WTC11 (cell line): ENCODE results near the gene UNC79. TPM values are rescaled to one million over a fixed set of nuclear protein-coding genes. Genes with fewer than 3 reads are reported as not detected.

Experiments used
- ATAC-seq: fragments of 200-7000 bp; cut with Tn5 transposase; 2 replicates; pipeline ENCODE4 v1.10.0; 2021; ENCODE audit warnings: mild to moderate bottlenecking, moderate library complexity
- CTCF ChIA-PET: fragments of 300-600 bp; sonication (Branson Sonifier 250); formaldehyde crosslinking; loops from one replicate; lab custom pipeline; 2021; ENCODE audit warnings: antibody characterized with exemption; lab: Charles Lee
- POLR2A ChIA-PET: fragments of 350-600 bp; sonication (Branson Sonifier 250); formaldehyde crosslinking; loops from one replicate; lab custom pipeline; 2021; ENCODE audit warnings: antibody characterized with exemption; lab: Charles Lee
- DNase-seq: peaks from one replicate; pipeline ENCODE4 v3.0.0; 2021; ENCODE audit warnings: low spot score
- H3K27ac Mint-ChIP-seq: 2 replicates; pipeline ENCODE4 v1.8.0; 2021; ENCODE audit warnings: mixed read lengths
- H3K27me3 Mint-ChIP-seq: 2 replicates; pipeline ENCODE4 v1.8.0; 2021; ENCODE audit warnings: low read depth, mild to moderate bottlenecking, moderate library complexity, mixed read lengths
- H3K36me3 Mint-ChIP-seq: 2 replicates; pipeline ENCODE4 v1.8.0; 2021; ENCODE audit warnings: mixed read lengths
- H3K4me1 Mint-ChIP-seq: 2 replicates; pipeline ENCODE4 v1.8.0; 2022; ENCODE audit warnings: mixed read lengths
- H3K4me3 Mint-ChIP-seq: 2 replicates; pipeline ENCODE4 v1.8.0; 2021; ENCODE audit warnings: mild to moderate bottlenecking, moderate library complexity, mixed read lengths
- H3K9me3 Mint-ChIP-seq: 2 replicates; pipeline ENCODE4 v1.8.0; 2021; ENCODE audit warnings: mixed read lengths
- ATF6 ChIP-seq: sonication (generic); formaldehyde crosslinking; IDR thresholded peaks from 2 replicates; pipeline ENCODE4 v1.8.1; 2023; ENCODE audit warnings: mild to moderate bottlenecking, missing genetic modification reagents
- ESRRA ChIP-seq: sonication (generic); formaldehyde crosslinking; IDR thresholded peaks from 2 replicates; pipeline ENCODE4 v1.8.1; 2022; ENCODE audit warnings: mild to moderate bottlenecking, missing genetic modification reagents, borderline replicate concordance
- FOXP4 ChIP-seq: sonication (generic); formaldehyde crosslinking; IDR thresholded peaks from 2 replicates; pipeline ENCODE4 v1.8.0; 2022; ENCODE audit warnings: mild to moderate bottlenecking, missing genetic modification reagents
- GTF2I ChIP-seq: fragments of 250-450 bp; sonication (Bioruptor Pico); conservative IDR thresholded peaks from 2 replicates; pipeline ENCODE4 v1.4.0; 2021; ENCODE audit warnings: mild to moderate bottlenecking
- IRF2 ChIP-seq: sonication (generic); formaldehyde crosslinking; IDR thresholded peaks from 2 replicates; pipeline ENCODE4 v1.8.0; 2022; ENCODE audit warnings: low read depth, missing genetic modification reagents, borderline replicate concordance
- JAZF1 ChIP-seq: fragments of 250-450 bp; sonication (Bioruptor Pico); IDR thresholded peaks from 2 replicates; pipeline ENCODE4 v1.9.0; 2021; ENCODE audit warnings: moderate library complexity, mild to moderate bottlenecking, inconsistent platforms
- MLX ChIP-seq: sonication (generic); formaldehyde crosslinking; IDR thresholded peaks from 2 replicates; pipeline ENCODE4 v1.8.1; 2023; ENCODE audit warnings: mild to moderate bottlenecking, missing genetic modification reagents, moderate library complexity
- NFATC4 ChIP-seq: fragments of 250-450 bp; sonication (Bioruptor Pico); IDR thresholded peaks from 2 replicates; pipeline ENCODE4 v1.9.0; 2021; ENCODE audit warnings: mild to moderate bottlenecking
- OVOL2 ChIP-seq: fragments of 250-450 bp; sonication (Bioruptor Pico); IDR thresholded peaks from 2 replicates; pipeline ENCODE4 v1.9.0; 2021; ENCODE audit warnings: mild to moderate bottlenecking, borderline replicate concordance
- SMAD3 ChIP-seq: sonication (generic); formaldehyde crosslinking; IDR thresholded peaks from 2 replicates; pipeline ENCODE4 v1.8.0; 2022; ENCODE audit warnings: missing genetic modification reagents, mild to moderate bottlenecking, borderline replicate concordance
- TEAD1 ChIP-seq: sonication (generic); formaldehyde crosslinking; IDR thresholded peaks from 2 replicates; pipeline ENCODE4 v1.8.0; 2022; ENCODE audit warnings: mild to moderate bottlenecking, missing genetic modification reagents
- TEAD4 ChIP-seq: sonication (generic); formaldehyde crosslinking; IDR thresholded peaks from 2 replicates; pipeline ENCODE4 v1.8.0; 2022; ENCODE audit warnings: mild to moderate bottlenecking, missing genetic modification reagents
- USF1 ChIP-seq: sonication (generic); formaldehyde crosslinking; IDR thresholded peaks from 2 replicates; pipeline ENCODE4 v1.8.0; 2022; ENCODE audit warnings: mild to moderate bottlenecking, missing genetic modification reagents
- ZBTB21 ChIP-seq: sonication (generic); formaldehyde crosslinking; IDR thresholded peaks from 2 replicates; pipeline ENCODE4 v1.8.1; 2023; ENCODE audit warnings: mild to moderate bottlenecking, missing genetic modification reagents, borderline replicate concordance
- ZNF219 ChIP-seq: sonication (generic); formaldehyde crosslinking; IDR thresholded peaks from 2 replicates; pipeline ENCODE4 v1.8.0; 2023; ENCODE audit warnings: missing genetic modification reagents, mild to moderate bottlenecking, borderline replicate concordance
- ZNF396 ChIP-seq: fragments of 250-450 bp; sonication (Bioruptor Pico); IDR thresholded peaks from 2 replicates; pipeline ENCODE4 v1.8.0; 2021; ENCODE audit warnings: mild to moderate bottlenecking, moderate library complexity, borderline replicate concordance
- total RNA-seq: library from RNA; stranded (reverse); gene quantifications from 3 replicates; pipeline ENCODE4 v1.2.3, GENCODE V29; 2021

Gene UNC79
- total RNA-seq, 1 experiment from 2014 or later = 2.1 TPM

- no peak for DNase-seq
- ATAC-seq = no peak
- no peak overlapping the region for H3K27ac Mint-ChIP-seq
- TF ChIP-seq GTF2I (CRISPR knock-in tag) = no peak
- TF ChIP-seq USF1 (CRISPR knock-in tag) = no peak
- TF ChIP-seq MLX = no peak
- TF ChIP-seq ZNF396 (CRISPR knock-in tag) = no peak
- TF ChIP-seq OVOL2 (CRISPR knock-in tag) = no peak
- TF ChIP-seq ATF6 = no peak
- no peak for TF ChIP-seq TEAD1 (CRISPR knock-in tag)
- TF ChIP-seq TEAD4 (CRISPR knock-in tag) = no peak
- TF ChIP-seq ESRRA (CRISPR knock-in tag) = no peak
- TF ChIP-seq IRF2 (CRISPR knock-in tag) = no peak
- TF ChIP-seq SMAD3 (CRISPR knock-in tag) = no peak
- no peak overlapping the region for H3K4me3 Mint-ChIP-seq
- no peaks in the 10 kb centered on the region for H3K9me3 Mint-ChIP-seq
- peaks cover 18% of the 10 kb centered on the region for H3K4me1 Mint-ChIP-seq
- H3K36me3 Mint-ChIP-seq = no peaks in the 10 kb centered on the region
- H3K27me3 Mint-ChIP-seq = no peaks in the 10 kb centered on the region
- POLR2A ChIA-PET = no interaction called here
- CTCF ChIA-PET = interaction anchor here (1.3 to 1.5 kb wide), 3 partner anchors 58 to 223 kb away, joined by 3 to 5 read pairs (median 5); no protein-coding TSS in a partner anchor
These were observed 282.3 kb downstream of the UNC79 start for GRCh38 chr14:93712838-93713724.

GRCh38 chr14:93713726-93714405 lies 283.1 kb downstream of the UNC79 start:
- DNase-seq = no peak

More at GRCh38 chr14:93713726-93714405, 283.1 kb downstream of the UNC79 start:
- Mint-ChIP-seq H3K27me3 (no peaks in the 10 kb centered on the region), H3K36me3 (no peaks in the 10 kb centered on the region), H3K4me1 (peaks cover 18% of the 10 kb centered on the region), H3K27ac (no peak overlapping the region)
- ATAC-seq = no peak
- TF ChIP-seq JAZF1 (CRISPR knock-in tag) (no peak), NFATC4 (CRISPR knock-in tag) (no peak), FOXP4 (no peak), ZBTB21 (CRISPR knock-in tag) (no peak), ZNF219 (no peak)
- TF ChIP-seq, all 79 proteins: peak for 0
- CTCF ChIA-PET = interaction anchor here (1.5 kb wide), 1 partner anchor 59 kb away, joined by 5 read pairs; no protein-coding TSS in a partner anchor
- POLR2A ChIA-PET = no interaction called here
- Mint-ChIP-seq H3K4me3 (no peak overlapping the region), H3K9me3 (no peaks in the 10 kb centered on the region)
